Stimulated activated CD4-positive, alpha-beta T cell treated with anti-CD3 and anti-CD28 coated beads, TNF-alpha, amount 100 ng/mL, for 4 hours (primary cell): ENCODE results near the gene SPOCD1.
"Not testable (repeated sequence)": the region's sequence is repeated elsewhere in the genome, so short reads cannot be mapped to it uniquely, and the experiment has no call there.

Source experiments
- DNase-seq, 3 experiments: peaks; one replicate each; pipeline ENCODE4 v3.0.0-alpha.2; 2020; ENCODE audit warnings: low read depth in 3 of 3

SPOCD1 gene

DNA sequence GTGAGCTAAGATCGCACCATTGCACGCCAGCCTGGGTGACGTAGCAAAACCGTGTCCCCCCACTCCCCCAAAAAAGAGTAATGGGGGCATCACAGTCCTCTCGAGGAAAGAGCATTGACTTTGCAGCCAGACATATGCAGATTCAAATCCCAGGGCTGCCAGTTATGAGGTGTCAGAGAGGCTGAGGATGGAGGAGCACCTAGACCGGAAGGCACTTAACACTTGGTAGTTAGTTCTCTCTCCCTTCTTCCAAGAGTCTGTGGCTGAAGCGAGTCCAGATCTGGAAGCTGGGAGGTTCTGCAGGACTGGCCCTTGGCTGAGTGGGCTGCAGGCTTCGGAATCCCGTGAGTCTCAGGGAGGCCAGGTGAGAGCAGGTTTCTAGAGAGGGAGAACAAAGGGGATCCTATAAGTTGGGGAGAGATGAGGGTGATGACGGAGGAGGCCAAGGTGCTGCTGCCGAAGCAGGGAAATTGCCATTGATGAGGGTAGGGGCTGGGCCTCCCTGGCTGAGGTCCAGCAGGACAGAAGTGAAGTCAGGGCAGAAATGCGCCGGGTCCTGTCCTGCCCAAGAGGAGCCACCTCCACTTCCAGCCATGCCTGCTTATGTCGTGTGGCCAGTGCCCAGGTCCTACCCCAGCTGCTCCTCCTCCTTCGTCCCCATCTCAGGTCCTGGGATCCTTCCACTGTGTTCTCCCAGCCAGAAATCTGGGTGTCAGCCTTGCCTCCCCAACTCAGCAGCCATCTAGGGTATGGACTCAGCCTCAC, 13.3 kb upstream of the SPOCD1 start:
- DNase-seq, result no peak

DNA sequence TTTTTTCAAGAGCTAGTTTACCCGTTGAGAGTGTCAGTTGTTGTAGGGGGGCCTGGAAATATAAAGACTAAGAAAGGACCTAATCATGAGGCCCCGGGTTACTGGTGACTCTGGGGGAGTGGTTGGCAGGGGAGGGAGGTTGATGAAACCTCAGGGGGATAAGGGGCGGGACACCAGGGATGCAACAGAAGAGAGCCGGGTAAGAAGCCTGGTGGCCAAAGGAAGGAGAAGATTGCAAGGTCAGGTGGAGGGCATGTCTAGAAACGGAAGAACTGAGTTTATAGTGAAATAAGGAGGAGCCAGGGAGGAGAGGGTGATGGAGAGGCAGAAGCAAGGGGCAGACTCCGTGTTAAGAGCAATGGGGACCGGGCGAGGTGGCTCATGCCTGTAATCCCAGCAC, 12.5 kb upstream of the SPOCD1 start:
- no peak for DNase-seq

DNA sequence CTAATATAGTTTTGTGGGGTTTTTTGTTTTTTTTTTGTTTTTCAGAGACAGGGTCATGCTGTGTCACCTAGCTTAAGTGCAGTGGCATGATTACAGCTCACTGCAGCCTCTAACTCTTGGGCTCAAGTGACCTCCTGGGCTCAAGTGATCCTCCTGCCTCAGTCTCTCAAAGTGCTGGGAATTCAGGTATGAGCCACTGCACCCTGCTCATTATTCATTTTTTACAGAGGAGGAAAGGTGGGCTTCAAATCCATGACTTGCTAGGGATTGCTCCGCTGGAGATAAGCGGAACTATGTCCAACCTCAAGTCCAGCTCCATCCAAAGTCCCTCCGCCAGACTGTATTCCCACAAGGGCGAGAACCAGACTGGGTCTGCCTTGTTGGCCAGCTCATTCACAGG, 8.0 kb upstream of the SPOCD1 start:
- no peak for DNase-seq

DNA sequence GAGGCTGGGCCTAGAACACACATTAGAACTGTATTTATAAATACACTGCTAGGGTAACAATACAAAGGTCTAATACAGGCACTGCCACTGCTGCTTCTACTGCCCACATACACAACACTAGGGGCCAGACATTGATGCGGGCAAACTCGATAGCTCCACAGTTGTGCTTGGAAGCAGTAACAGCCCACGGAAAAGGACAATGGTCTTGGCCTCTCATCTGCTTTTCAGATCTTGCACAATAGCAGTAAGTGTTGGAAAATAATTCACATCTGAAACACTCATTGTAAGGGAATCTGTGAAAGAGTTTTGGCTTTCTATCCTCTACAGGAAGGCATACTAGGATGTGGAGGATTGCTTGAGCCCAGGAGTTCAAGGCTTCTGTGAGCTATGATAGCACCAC, 6.9 kb upstream of the SPOCD1 start:
- DNase-seq, result no peak

DNA sequence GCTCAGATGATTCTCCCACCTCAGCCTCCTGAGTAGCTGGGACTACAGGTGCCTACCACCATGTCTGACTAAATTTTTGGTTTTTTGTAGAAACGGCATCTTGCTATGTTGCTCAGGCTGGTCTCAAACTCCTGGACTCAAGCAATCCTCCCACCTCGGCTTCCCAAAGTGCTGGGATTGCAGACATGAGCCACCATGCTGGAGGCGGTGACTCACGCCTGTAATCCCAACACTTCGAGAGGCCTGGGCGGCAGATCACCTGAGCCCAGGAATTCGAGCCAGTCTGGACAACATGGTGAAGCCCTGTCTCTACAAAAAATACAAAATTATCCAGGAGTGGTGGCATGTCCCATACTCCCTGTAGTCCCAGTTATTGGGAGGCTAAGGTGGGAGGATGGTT, 4.4 kb upstream of the SPOCD1 start:
- not testable (repeated sequence) for DNase-seq

DNA sequence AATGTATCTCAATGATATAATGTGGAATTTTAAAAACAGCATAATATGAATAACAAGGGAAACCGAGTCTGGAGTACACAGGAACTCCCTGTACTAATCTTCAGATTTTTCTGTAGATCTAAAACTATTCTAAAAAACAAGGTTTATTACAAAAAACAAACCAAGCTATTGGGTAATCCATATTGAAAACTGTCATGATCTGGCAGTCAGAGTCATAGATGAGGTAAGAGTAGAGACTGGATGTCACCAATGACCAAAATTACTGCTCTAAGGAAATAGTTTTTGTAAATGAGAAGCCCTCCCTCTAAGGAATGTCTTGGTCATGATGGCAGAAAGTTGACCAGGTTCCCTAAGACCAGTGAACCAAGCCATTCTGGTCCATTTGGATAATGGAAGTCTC, 2.4 kb upstream of the SPOCD1 start:
- no peak for DNase-seq

DNA sequence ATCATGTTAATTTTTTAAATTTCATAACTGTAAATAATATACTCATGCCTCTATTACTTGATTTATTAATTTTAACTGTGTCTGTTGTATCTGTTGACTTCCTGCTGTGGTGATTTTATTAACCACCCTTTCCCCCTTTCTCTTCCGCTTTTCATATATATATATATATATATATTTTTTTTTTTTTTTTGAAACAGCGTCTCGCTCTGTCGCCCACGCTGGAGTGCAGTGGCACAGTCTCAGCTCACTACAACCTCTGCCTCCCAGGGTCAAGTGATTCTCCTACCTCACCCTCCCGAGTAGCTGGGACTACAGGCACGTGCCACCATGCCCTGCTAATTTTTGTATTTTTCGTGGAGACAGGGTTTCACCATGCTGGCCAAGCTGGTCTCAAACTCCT, 1.1 kb upstream of the SPOCD1 start:
- not testable (repeated sequence) for DNase-seq

DNA sequence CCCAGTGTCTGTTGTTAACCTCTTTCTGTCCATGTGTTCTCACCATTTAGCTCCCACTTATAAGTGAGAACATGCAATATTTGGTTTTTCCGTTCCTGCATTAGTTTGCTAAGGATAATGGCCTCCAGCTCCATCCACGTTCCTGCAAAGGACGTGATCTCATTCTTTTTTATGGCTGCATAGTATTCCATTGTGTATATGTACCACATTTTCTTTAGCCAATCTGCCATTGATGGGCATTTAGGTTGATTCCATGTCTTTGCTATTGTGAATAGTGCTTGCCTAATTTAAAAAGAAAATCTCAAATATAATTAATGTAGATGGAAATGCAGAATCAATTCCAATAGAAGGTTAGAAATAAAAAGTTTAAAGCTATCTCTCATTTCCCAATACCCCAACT, 679 bp upstream of the SPOCD1 start:
- not testable (repeated sequence) for DNase-seq

DNA sequence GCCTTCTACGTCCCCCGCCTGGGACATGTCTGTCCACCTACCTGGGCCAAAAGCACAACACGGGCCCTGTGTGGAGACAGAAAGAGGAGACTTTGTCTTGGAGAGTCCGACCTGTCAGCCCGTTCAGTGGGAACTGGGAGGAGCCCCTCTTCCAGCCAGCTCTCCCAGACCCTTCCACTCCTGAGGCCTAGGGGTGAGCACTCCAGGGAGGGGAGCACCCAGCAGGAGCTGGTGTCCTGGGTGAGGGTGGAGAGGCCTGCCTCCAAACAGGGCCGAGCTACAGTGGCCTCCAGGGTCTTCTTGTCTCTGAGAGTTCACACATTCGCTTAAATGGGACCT, 546 bp downstream of the SPOCD1 start:
- DNase-seq, result no peak

DNA sequence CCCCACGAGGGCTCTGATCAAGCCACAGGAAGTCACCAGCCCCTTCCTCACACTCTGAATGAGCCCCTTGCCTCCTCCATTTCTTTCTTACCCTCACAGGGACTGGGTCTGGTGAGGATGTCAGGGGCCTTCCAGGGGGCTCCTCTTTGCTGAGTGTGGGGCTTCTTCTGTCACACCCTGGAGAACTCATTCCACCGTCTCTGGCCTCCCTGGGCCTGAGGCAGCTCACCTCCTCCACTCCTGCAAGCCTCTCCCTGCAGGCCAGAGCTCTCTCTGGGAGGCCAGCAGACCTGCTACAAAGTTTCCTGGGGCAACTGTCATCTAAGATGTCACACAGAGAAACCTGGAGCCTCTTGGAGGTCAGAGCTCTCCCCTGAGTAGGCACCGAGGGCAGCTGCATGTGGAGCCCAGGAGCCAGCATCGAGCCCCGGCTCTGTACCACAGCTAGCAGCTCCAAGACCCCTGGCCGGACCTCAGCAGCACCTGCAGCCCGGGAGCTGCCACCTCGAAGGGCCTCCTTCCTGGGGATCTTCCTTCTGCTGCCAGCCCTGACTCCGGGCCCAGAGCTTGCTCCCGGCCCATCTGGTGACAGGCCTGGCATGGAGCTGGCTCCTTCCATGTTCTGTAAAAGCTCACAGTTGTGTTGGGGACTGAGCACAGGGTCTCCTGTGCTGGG, 1.1 kb downstream of the SPOCD1 start:
- no peak for DNase-seq

DNA sequence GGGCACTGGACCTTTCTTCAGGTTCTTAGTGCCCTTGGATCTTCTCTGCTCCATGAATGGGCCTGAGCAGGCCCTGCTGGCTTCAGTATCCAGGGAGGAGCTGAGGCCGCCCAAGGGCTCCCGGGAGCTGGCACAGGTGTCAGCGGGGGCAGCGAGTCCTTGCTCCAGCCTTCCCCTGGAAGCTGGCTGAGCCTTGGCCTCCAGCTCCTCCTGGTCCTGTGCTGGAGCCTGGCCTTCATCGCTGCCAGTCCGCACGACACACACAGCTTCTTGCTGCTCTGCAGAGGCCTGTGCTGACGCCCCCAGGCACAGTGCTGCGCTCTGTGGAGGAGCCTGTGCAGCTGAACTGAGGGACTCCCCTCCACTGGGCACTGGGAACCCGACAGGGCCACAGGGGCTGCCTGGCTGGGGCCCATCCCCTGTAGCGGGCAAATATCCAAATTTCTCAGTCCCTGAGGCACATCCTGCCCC, 1.7 kb downstream of the SPOCD1 start:
- DNase-seq, result no peak

DNA sequence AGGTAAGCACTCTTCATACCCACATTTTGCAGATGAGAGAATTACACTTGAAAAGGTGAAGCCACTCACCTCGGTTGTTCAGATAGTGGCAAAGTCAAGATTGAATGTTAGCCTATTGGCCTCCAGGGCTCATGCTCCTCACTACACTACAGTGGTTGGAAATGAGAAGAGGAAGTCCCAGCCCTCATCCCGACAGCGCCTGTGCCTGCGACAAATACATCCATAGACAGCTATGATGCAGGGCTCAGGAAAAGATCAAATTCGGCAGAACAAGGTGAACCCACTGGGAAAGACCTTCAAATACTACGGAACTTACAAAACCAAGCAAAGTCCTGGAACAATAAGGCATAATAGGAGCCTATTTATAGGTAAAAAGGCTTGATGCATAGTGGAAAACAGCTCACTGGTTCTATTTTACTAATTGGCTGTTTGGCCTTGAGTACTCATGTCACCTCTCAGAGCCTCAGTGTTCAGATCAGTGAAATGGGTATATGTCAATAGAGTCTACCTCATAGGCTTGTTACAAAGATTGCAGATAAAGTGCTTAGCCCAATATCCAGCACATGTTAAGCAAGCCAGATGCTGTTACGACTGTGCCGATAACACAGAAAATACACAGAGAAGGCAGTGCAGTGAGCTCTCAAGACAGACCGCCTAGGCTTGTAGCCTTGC, 3.5 kb downstream of the SPOCD1 start:
- DNase-seq, result no peak

DNA sequence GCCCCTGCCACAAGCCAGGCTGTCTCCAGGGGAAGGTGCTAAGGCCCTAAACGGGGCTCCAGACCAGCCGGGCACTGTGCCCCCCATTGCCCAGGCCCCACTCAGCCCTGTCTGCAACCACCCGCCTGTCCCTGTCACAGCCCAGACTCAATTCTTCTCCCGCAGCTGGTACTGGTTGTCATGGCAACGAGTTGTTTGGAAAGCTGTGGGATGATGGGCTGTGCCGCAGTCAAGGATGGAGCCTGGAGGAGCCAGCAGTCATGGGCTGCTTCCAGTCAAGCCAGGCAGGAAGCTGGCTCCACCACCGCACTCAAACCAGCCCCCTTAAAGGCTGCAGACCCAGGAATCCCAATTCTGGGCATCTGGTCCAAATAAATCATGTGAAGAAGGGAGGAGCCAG, 4.2 kb downstream of the SPOCD1 start:
- no peak for DNase-seq

DNA sequence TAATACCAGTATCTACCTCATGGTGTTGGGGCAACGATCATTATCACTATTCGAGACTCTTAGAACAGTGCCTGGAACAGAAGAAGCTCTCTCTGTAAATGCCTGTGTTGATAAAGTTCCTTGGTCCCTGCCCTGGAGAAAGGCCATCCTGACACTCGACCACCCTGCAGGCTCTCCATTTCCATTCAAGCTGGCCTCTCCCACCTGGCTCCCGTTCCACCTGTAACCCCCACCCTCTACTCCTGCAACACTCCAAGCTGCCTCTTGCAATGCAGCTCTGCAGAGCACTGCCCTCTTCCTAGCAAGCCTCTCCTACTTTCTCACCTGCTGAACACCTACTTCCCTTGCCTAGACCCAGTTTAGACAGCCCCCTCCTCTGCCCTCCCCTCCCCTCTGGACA, 6.1 kb downstream of the SPOCD1 start:
- DNase-seq, result no peak

DNA sequence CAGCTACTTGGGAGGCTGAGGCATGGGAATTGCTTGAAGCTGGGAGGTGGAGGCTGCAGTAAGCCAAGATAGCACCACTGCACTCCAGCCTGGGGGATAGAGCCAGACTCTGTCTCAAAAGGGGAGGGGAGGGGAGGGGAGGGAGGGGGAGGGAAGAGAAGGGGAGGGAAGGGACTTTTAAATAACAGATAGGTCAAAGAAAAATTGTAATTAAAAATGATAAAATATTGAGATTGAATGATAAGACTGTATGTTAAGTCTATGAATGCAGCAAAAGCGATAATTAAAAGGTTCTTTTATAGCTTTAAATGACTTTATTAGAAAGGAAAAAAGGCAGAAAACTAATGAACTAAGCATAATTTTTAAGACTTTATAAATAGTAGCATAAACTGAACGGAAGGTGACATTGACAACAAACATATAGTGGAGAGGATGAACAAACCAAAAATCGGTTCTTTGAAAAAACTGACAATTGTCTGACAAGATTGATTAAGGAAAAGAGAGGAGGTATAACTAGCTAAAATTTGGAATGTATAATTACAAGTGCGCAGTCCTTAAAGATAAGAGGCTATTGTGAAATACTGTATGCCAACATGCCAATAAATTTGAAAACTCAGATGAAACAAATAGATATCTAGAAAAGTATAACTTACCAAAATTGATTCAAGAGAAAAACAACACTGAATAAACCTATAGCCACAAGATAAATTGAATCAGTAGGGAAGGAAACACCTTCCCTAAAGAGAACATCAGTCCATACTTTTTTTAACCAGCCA, 8.4 kb downstream of the SPOCD1 start:
- DNase-seq, result no peak

DNA sequence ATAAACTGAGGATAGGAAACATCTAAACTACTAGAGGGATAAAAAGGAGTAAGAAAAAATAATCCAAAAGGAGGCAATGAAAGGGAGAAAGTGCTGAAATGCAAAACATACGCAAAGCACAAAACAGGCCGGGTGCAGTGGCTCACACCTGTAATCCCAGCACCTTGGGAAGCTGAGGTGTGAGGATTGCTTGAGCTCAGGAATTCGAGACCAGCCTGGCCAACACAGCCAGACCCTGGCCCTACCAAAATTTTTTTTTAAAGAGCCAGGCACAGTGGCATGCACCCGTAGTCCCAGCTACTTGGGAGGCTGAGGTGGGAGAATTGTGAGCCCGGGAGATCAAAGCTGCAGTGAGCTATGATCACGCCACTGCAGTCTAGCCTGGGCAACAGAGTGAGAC, 10.5 kb downstream of the SPOCD1 start:
- no peak for DNase-seq

DNA sequence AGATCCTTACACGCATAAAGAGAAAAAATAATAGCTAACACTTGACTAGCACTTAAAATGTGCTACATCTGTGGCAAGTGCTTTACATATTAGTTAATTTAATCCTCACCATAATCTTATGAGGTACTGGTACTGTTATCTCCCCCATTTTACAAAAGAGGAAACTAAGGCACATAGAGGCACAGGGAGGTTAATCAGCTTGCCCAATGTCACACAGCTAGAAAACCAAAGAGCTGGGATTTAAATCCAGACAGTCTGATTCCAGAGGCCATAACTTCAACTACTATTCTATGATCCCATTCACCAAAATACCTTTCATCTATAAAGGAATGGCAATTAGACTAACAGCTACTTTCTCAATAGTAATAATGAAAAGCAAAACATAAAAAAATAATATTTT, 11.7 kb downstream of the SPOCD1 start:
- DNase-seq, result no peak

DNA sequence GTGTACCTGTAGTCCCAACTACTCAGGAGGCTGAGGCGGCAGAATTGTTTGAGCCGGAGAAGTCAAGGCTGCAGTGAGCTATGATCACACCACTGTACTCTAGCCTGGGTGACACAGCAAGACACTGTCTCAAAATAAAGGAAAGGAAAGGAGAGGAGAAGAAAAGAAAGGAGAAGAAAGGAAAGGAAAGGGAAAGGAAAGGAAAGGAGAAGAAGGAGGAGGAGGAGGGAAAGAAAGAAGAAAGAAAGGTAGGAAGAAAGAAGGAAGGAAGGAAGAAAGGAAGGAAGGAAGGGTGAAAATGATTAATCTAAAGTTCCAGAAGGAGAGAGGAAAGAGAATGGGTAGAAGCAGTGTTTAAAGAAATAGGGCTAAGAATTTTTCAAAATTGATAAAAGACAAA, 12.2 kb downstream of the SPOCD1 start:
- DNase-seq, result no peak

DNA sequence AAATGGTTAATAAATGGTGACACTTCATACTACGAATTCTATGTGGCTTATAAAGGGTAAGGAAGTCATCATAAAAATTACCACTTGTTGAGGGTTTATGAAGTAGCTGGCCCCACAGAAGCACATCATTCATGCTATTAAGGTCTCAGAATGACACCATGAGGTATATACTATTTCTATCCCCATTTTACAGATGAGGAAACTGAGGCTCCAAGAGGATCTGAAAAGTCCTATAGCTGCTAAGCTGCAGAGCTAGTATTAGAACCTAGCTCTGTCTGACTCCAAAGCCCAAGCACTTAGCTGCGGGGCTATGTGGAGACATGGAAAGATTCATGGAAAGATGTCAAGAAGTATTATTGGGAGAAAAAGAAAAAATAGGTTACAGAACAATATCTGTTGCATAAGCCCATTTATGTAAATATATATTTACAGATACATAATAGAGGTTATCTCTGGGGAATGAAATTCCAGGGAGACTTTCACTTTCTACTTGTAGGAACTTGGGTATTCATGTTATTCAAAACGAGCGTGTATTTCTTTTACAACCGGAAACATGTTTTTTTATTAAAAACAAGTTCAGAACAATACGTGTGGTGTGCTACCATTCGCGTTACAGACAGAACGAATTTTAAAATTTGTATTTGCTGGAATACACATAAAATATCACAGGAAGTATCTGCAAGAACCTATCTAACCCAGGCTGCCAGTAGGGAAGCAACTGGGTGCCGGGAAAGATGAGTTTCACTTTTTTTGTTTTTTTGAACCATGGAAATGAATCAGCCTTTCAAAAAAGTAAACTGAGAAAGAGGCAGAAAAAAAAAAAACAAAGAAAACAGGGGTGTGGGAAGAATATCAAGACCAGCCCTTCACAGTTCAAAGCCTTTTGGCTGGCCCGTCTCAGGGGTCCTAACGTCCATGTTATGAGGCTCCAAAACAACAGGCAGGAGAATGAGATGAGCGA, 13.4 kb downstream of the SPOCD1 start:
- DNase-seq, result no peak

DNA sequence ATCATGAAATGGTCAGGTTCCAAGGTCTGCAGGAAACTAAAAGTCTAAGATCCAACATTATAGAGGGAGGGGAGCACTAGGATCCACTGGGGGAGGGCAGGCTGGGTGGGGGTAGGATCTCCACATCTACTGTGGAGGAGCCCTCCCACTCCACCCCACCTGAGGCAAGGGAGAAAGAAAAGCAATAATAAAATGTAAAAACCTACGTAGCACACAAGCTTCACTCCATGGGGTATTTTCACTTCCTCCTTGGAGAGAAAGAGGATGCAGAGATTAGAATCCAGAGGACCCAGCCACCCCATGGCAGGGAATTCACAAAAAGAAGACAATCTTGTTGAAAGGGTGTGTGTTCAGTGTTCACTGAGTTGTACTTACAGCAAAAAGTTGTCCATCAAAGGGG, 14.4 kb downstream of the SPOCD1 start:
- DNase-seq, result no peak

DNA sequence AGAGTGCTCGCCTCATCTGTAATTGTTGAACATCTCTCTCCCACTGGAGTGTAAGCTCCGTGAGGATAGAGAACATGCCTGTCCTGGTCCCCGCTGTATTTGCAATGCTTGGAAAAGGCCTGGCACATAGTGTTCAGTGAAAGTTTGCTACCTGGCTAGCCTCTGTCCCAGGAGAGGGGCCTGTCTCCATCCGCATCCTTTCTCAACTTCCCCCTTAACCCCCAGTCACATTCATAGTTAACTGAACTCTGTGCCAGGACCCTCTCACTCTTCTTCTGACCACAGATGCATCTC, 15.2 kb downstream of the SPOCD1 start:
- no peak for DNase-seq
